Activated CD8-positive, alpha-beta memory T cell treated with anti-CD3 and anti-CD28 coated beads, Interleukin-2, amount 50 U/mL, for 48 hours (primary cell): ENCODE measurements around the gene EYS.
"Not testable (repeated sequence)": the region's sequence is repeated elsewhere in the genome, so short reads cannot be mapped to it uniquely, and the experiment has no call there.

Experiments used
- DNase-seq: peaks from one replicate; pipeline ENCODE4 v3.0.0-alpha.2; 2020

Gene EYS

DNA sequence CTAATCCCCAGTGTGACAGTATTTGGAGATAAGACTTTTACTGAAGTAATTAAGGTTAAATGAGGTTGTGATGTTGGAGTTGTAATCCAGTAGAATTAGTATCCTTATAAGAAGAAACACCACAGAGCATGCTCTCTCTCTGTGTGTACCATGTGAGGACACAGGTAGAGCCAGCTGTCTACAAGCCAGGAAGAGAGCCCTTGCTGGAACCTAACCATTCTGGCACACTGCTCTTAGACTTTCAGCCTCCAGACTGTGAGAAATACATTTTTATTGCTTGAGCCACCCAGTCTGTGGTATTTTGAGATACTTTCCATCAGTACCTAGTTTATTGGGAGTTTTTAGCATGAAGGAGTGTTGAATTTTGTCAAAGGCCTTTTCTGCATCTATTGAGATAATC lies 1961.2 kb downstream of the EYS start:
- DNase-seq: no peak

DNA sequence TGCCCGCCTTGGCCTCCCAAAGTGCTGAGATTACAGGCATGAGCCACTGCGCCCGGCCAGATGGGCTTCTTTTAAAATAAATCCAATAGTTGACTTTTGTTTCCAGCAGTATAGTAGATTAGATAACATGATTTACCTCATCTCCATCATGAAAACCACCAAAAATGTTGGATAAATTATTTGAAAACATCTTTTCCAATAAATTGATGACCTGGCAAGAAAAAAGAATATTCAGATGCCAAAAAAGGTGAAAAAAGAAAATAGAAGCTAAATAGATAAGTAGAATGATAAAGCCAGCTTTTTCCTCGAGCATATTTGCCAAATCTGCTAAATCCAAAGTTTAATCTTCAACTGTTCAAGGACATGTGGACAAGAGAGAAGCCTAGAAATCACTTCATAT lies 1962.2 kb downstream of the EYS start:
- no peak for DNase-seq

DNA sequence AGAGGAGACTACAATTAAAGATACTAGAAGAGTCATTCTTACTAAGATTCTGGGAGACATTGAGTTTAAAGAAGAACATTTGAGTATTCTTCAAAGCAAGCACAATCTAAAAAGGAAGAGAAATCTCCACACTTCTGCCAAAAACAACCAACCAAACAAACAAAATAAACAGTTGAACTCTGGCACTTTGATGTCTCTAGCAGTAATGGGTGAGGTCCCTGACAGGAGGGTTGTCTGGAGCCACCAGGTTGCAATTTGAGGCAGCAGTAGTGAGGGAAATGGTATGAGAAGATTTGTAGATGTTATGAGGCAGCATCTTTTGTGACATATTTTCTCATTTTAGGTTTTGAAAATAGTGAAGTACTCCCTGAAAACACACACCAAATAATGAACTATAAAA lies 1963.3 kb downstream of the EYS start:
- DNase-seq: no peak

DNA sequence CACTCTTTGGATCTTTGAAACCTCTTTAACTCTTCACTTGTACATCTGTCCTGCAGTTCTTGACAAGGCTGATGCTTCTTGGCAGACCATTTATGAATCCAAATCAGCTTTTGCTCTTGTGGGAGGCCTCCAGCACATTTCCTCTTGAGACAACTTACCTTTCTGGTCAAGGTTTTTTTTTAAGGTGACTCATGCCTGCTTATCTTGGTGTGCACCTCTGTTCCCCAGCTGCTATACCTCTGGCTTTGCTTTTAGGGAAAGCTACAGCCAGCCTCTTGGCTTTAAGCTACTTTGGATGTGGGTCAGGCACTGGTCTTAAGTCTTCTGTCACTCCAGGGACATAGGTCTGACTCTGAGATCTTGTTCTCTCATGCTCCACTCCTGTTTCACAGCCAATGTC lies 1965.0 kb downstream of the EYS start:
- DNase-seq: no peak

DNA sequence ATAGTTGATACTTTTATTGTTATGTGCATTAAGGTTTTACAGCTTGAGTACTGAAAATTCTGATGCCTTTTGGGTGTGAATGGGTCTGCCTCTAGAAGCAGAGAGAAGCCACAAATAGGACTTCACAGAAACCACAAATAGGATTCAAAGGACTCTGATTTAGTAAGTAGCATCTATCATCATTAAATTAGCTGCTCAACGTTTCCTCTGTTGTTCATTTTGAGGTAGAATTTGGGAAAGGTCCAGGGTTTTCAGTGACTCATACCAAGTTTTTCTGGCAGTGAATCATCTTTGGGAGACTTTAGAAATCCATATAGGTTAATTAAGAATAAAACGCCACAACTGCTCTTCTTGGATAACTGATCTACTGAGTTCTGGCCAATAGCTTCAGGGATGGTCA lies 1966.3 kb downstream of the EYS start:
- no peak for DNase-seq

DNA sequence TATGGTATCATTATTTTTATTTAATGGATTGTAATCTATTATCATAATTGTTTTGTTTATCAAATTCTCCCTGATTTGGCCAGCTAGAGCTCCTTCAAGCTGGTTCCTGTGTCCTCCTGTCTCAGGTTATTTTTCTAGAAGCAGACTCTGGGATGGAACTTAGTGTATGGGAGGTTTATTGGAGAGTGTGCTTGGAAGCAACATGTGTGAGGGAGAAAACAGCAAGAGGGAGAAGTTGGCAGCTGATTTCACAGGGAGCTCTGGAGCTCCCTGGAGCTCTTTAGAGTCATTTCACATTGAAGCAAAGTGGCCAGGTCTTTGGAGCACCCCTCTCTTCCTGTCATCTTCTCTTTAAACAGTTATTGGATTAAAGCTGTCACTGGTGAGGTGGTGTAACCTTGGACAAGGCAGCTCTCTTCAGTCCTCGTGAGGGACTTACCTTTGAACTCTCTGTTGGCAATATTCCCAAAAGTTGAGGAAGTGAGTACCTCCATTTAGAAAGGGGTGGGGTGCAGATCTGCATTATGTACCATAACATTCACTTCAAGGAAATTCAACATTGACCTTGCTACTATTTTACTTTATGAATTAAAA lies 1967.8 kb downstream of the EYS start:
- DNase-seq: no peak

DNA sequence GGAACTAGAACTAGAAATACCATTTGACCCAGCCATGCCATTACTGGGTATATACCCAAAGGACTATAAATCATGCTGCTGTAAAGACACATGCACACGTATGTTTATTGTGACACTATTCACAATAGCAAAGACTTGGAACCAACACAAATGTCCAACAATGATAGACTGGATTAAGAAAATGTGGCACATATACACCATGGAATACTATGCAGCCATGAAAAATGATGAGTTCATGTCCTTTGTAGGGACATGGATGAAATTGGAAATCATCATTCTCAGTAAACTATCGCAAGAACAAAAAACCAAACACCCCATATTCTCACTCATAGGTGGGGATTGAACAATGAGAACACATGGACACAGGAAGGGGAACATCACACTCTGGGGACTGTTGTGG lies 1968.8 kb downstream of the EYS start:
- not testable (repeated sequence) for DNase-seq

DNA sequence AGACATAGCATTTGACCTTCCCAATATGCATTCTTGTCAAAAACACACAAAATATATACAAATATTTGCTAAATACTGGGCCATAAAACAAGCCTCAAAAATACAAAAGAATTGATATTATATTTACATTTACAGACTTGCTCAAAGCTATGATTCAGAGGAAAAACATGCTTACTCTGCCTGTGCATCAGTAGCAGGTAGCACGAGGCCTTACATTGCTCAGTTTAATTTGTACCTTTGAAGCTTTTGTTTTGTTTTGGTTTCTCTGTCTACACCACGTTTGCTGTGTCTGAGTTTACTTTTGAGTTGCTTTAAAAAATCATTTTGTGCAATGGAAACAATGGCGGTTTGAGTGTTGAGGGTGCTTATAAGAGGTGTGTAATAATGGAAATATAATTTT lies 1972.1 kb downstream of the EYS start:
- DNase-seq: no peak

DNA sequence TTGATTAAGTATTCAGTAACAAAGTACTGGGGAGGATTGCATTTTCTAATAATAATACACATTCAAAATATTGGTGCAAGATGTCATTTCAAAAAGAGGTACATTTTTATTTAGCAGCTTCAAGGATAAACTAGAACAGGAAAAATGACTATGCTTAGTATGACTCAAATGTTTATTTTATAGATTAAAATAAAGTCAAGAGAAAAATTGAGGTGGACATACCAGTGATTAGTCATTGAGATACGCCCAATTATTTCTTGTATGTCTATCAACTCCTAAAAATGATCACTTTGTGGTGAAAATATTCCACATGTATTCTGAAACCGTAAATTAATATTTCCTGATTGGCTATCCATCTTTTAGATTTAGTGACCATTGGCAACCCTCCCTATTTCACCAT lies 1974.7 kb downstream of the EYS start:
- DNase-seq: no peak

DNA sequence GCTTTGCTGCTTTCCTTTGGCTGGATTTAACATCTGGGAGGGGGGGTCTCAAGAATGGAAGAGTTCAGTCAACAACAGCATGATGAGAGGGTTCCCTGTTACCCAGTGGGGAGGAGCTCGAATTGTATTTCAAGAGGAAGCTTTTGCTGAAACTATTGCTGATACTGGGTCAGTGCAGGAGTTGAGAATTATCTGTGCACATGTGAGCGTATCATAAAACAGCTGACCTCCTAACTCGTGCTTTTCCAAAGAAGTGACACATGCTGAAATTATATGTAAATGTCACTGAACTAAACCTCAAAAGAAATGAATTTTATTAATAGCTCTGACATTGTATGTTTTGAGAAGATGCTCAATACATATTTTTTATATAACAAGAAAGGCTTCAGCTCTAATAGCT lies 1975.1 kb downstream of the EYS start:
- DNase-seq: no peak

DNA sequence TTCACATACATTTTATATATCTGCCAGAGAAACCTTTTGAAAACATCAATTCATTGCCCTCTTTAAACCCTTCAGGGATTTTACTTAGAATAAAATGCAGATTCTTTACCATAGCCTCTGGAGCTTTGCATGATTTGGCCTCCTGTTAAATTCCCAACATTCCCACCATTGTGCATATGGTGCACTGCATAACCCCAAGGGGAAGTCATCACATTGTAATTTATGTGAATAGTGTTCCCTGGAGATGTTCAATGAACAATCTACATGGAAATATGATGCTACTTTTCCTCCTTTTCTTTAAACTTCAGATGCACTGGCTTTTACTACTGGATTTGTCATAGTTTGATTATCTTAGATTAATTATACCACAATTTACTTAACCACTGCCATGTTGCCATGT lies 1976.7 kb downstream of the EYS start:
- DNase-seq: no peak

DNA sequence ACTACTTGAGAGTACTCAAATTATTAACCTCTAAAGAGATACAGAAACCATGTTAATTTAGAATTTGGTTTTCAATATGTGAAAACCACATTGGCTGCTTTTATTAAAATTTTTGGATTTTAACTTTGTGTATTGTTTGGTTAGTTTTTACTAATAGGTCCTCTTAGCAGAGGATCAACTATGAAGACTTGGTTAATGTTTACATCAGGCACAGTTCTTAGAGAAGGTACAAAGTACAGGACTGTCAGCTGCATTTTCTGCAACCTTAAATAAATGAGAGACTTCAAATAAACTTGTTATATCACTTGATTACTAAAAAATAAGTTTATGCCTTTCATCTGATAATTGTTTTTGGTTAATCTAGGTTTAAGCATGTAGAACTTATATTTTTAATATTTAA lies 1982.3 kb downstream of the EYS start:
- no peak for DNase-seq

DNA sequence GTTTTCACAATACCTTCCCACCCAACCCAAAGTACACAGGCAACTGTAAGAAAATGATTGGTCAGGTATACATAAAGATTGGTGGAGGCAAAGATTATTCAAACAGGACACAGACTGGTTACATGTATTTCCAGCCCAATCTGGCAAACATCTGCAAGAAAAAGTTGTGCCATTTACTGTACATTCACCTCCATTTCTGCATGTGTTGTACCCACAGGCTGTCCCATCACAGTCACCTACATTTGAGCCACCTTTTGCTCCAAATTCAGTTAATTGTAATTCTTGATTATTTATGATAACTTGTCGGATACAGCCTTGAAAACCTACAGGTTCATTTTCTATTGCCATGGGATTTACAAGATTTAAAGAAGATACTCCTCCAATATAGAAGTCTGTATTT lies 1985.8 kb downstream of the EYS start:
- DNase-seq: no peak

DNA sequence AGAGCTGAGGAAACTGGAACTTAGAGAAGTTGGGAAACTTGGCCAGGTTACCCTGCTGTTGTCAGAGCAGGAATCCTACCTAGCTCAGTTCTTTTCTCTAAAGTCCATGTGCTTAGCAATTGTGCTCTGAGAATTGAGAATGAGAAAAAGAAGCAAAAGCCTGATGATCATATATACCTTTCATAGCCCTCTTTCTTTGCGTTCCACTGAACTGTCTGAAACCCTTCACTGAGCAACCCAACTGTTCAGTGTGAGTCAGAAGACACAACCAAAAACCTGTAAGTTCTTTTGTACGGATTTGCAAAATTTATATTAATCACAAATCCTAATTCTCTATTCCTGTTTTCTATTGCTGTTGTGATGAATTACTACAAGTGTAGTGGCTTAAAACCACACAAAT lies 1990.9 kb downstream of the EYS start:
- DNase-seq: no peak

DNA sequence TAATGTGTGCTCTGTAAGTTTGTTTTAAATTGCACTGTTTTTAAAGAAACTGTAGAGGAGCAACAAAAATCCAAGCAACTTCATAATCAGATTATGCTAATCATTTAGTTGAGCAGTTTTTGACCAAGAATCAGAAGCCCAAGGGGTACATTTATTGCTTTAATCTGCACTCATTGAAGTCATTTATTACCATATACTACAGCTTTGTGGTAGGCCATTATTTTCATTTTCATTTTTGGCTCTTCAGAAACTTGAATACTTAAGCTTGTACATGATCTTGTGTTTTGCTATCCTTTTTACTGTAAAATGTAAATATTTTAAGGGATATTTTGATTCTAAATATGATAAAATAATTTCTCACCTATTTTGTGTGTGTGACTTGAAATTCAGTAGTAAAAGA lies 1992.9 kb downstream of the EYS start:
- DNase-seq: no peak

DNA sequence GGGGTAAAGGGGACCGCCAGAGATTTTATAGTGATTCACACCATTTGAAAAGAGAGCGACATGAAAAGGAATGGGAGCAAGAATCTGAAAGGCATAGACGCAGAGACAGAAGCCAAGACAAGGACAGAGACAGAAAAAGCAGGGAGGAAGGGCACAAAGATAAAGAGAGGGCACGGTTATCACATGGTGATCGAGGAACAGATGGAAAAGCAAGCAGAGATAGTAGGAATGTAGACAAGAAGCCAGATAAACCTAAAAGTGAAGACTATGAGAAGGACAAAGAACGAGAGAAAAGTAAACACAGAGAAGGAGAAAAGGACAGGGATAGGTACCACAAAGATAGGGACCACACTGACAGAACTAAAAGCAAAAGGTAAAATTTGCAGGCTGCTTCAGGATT lies 1993.7 kb downstream of the EYS start:
- DNase-seq: no peak

DNA sequence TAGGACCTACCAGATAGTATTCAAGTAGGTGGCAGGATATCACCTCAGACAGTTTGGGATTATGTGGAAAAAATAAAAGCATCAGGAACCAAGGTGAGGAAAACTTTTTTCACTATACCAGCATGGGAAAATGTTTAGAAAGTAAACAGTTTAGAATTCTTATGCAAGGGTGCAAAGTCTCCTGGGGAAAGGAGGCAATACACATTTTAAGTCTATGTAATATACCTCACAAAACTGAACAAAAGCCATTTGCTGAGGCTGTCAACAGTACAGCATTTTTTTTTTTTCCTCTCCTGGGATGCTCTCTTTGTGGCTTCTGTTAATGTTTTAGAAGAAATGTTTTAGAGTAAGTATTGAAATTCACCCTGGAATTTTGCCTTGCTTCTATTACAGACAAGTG lies 1997.9 kb downstream of the EYS start:
- DNase-seq: no peak

DNA sequence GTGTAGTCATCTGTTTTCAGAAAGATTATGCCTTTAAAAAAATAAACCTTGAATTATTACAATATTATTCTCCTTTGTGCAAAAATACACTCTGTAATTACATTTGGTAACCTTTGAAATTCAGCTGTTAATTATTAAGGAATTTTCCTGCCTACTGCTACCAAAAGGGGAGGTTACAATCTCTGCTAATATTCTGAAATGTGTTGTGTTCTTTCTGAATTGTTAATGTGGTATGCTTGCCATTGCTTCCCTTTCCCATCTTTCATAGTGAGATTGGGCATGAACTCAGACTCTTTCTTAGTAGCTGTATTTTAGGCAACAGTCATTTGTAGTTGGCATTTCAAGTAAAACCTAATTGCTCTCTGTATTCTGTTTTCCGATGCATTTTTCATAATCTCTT lies 1998.4 kb downstream of the EYS start:
- no peak for DNase-seq

DNA sequence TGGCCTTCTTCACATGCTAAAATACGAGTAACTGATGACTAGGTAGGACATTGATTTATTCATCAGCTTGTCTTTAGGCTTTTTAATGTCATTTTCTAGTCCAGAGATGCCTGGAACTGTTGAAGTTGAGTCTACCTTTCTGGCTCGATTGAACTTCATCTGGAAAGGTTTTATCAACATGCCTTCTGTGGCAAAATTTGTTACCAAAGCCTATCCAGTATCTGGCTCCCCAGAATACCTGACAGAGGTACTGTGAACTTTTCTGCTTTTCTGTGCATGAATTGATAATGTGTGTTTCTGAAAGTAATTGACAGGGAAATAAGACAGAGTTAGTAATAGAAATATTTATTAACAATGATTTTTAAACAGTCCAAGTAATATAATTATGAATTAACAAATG lies 2000.4 kb downstream of the EYS start:
- no peak for DNase-seq

DNA sequence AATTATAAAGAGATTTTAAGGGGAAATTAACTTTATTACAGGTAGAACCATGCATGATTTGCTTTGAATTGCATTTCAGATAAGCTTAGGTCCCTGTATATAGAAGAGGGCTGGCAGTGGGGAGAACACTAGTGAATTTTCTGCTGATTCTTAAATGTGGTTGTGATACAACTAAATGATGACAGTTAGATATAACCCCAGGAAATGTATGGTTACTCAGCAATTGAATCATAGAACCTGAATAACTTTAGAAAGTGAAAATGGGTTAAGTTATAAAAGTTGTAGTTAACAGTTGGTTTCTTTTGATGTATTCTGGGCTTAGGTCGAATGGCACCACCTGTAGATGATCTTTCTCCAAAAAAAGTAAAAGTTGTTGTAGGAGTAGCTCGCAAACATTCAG lies 2001.3 kb downstream of the EYS start:
- DNase-seq: no peak

DNA sequence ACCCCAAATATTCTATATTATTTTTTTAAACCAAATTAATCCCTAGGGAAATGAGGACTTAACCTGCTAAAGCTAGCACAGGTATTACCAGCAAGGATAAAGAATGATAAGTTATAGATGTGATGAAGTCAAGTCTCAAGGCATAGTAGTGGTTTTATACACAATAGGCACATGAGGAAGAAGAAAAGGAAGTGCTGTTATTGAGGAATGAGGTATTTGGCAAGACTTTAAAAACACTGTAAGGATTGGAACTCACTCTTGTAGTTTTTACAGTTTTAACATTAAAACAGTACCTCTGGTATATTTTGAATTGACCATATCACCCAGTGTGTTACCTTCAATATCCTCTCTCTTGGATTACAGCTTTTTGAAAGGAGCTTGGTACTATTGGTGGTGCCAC lies 2016.8 kb downstream of the EYS start:
- no peak for DNase-seq

DNA sequence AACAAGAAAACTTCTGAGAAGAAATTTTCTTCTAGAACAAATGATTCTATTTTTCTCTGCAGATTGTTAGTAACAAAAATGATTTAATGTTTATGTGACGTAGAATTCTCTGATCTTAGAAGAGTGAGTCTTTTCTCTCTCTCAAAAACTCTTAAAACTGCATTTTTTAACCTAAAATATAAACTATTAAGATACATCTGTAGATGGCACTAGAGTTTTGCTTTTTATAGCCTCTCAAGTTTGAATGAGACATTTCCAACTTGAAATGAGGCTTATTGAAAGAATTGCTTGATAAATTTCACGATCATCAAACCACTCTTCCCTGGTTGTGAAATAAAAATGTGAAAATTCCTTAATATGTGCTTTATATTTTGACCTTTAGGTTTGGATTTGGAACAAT lies 2017.6 kb downstream of the EYS start:
- no peak for DNase-seq

DNA sequence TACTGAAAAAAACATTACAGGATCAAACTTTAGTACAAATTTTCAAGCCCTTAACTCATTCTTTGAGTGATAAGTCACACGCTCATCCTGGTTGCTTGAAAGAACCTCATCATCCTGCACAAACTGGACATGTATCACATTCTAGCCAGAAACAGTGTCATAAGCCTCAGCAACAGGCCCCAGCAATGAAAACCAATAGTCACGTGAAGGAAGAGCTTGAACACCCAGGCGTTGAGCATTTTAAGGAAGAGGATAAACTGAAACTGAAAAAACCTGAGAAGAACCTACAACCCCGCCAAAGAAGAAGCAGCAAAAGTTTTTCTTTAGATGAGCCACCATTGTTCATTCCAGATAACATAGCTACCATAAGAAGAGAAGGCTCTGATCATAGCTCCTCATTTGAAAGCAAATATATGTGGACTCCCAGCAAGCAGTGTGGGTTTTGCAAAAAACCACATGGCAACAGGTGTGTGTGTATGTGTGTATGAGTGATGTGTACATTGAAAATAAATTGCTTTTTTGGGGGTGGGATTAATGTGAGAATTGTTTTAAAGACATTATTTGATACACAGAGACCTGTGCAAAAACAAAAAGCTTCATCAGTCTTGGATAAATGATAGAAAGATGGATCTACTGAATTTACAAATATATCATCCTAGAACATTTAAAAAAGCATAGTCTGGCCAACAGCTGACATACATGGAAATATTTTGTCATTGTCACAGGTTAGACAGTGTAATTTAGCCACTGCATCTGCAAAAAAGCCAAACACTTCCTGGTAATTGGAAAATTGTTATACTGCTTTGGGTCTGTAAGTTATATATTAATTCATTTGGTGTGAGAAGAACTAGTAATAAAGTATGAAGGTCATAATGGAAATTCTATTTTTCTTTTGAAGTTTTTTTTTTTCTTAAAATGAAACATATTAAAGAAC lies 2021.3 kb downstream of the EYS start:
- DNase-seq: no peak

DNA sequence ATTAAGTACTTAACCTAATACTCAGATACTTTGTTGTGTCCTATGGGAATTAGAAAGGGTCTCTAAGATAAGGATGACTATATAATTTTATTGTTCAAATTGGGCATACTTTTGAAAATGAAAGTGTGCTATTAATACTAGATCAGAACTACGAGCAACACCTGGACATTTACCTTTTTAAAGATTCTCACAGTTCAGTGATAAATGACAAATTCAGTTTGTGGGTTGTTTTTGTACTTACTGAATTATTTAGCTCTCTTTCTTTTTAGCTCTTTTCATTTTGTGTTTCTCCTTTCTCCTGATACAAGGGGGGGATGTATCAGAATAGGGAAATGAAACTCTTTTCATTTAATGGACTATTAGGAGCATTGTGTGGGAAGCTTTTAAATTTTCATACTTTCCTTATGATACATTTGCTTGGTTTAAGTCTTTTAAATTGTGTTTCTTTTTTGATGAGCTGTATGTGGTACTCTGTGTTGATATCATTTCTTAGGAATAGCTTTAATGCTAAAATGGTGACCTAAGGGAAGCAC lies 2023.9 kb downstream of the EYS start:
- no peak for DNase-seq

DNA sequence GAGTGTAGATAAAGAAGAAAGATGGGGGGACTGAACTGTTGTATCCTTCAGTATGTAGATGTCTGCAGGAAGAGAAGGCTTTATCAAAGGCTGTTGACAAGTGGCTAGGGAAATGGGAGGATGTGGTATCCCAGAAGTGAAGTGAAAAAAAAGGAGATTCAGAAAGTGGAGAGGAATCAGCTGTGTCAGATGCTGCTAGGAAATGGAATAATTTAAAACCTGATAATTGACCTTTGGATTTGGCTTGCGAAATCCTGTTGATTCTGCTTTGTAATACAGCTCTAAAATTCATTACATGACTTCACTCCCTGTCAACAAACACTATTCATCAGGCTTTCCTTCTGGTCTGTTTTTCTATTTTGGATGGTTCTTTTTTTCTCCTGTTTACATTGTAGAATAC lies 2029.7 kb downstream of the EYS start:
- no peak for DNase-seq
